Endothelial cell (in vitro differentiated cells): ENCODE measurements around the gene HDAC4. TPM values are rescaled to one million over a fixed set of nuclear protein-coding genes. Genes with fewer than 3 reads are reported as not detected.

Experiments
- DNase-seq: peaks from one replicate; pipeline ENCODE4 v3.0.0; 2021; ENCODE audit warnings: low spot score
- H3K27ac Mint-ChIP-seq: one replicate; pipeline ENCODE4 v1.8.0; 2021; ENCODE audit warnings: mixed read lengths, inconsistent platforms; ENCODE audit not compliant: unreplicated experiment
- H3K27me3 Mint-ChIP-seq: one replicate; pipeline ENCODE4 v1.8.0; 2021; ENCODE audit warnings: mild to moderate bottlenecking, moderate library complexity, mixed read lengths, inconsistent platforms; ENCODE audit not compliant: unreplicated experiment
- H3K36me3 Mint-ChIP-seq: one replicate; pipeline ENCODE4 v1.8.0; 2021; ENCODE audit warnings: mild to moderate bottlenecking, low read depth, mixed read lengths, inconsistent platforms; ENCODE audit not compliant: unreplicated experiment
- H3K4me1 Mint-ChIP-seq: one replicate; pipeline ENCODE4 v1.8.0; 2021; ENCODE audit warnings: mild to moderate bottlenecking, mixed read lengths, inconsistent platforms; ENCODE audit not compliant: unreplicated experiment
- H3K4me3 Mint-ChIP-seq: one replicate; pipeline ENCODE4 v1.8.0; 2021; ENCODE audit warnings: mild to moderate bottlenecking, mixed read lengths, inconsistent platforms; ENCODE audit not compliant: unreplicated experiment
- H3K9me3 Mint-ChIP-seq: one replicate; pipeline ENCODE4 v1.8.0; 2021; ENCODE audit warnings: mixed read lengths, inconsistent platforms; ENCODE audit not compliant: unreplicated experiment
- CTCF ChIP-seq: fragments of 200-600 bp; sonication (generic); IDR thresholded peaks from one replicate; pipeline ENCODE4 v1.5.0; 2021; ENCODE audit warnings: antibody characterized with exemption; ENCODE audit not compliant: unreplicated experiment
- total RNA-seq: library from RNA; stranded (reverse); fragmentation: NEBNext Ultra II Directional; extraction: Animal tissue kit (Norgen Biotek cat#: 25700); gene quantifications from one replicate; pipeline ENCODE4 v1.2.1, GENCODE V29; 2021; ENCODE audit not compliant: unreplicated experiment

HDAC4 gene
- total RNA-seq, 1 donor from 2014 or later, result 26.0 TPM

- Mint-ChIP-seq H3K27ac (no peak overlapping the region), H3K27me3 (no peaks in the 10 kb centered on the region)
These were observed 219.5 kb downstream of the HDAC4 start for GRCh38 chr2:239181074-239181902.

DNA sequence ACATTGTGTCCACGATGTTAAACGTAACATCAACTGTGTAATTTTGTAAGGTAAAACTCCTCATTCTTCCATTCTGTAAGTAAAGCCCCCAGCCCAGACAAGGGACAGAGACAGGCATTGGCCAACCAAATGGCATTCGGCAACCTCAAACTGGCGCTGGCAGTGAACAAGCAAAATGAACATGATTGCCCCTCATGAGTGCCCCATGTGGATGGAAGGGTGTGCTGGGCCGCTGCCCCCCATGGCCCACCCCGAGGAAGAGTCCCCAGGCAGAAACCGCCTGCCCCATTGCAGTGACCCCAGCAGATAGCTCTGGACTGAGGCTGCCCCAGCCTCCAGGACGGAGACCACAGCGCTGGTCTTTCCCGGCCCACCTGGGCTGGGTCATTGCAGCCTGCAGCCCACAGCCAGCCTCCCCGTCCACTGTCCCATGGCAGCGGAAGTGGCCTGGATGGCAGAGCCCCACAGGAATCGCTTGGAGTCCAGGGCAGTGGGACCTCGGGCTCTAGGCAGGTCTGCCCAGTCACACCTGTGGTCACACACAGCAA lies 220.2 kb downstream of the HDAC4 start:
- Mint-ChIP-seq H3K36me3 (peaks cover 39% of the 10 kb centered on the region), H3K27ac (no peak overlapping the region), H3K9me3 (no peaks in the 10 kb centered on the region), H3K27me3 (no peaks in the 10 kb centered on the region), H3K4me1 (no peaks in the 10 kb centered on the region), H3K4me3 (no peak overlapping the region)
- no peak for TF ChIP-seq CTCF
- DNase-seq, result no peak

More at GRCh38 chr2:239181074-239181902, 219.5 kb downstream of the HDAC4 start:
- H3K36me3 Mint-ChIP-seq, result peaks cover 35% of the 10 kb centered on the region
- no peak for TF ChIP-seq CTCF
- H3K4me3 Mint-ChIP-seq, result no peak overlapping the region
- no peaks in the 10 kb centered on the region for H3K4me1 Mint-ChIP-seq
- no peak for DNase-seq
- no peaks in the 10 kb centered on the region for H3K9me3 Mint-ChIP-seq

GRCh38 chr2:239179851-239180371 lies 220.9 kb downstream of the HDAC4 start:
- H3K9me3 Mint-ChIP-seq, result no peaks in the 10 kb centered on the region

DNA sequence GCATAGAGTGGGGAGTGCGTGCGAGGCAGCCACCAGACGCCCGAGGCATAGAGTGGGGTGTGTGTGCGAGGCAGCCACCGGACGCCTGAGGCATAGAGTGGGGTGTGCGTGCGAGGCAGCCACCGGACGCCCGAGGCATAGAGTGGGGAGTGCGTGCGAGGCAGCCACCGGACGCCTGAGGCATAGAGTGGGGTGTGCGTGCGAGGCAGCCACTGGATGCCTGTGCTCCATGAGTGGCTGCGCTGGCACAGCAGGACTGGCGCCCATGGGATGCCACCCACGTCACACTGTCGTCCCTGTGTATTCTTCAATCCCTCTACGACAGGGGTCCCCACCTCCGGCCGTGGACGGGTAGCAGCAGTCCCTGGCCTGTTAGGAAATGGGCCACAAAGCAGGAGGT lies 221.9 kb downstream of the HDAC4 start:
- Mint-ChIP-seq H3K4me1 (no peaks in the 10 kb centered on the region), H3K27ac (no peak overlapping the region), H3K4me3 (no peak overlapping the region)

More at GRCh38 chr2:239179851-239180371, 220.9 kb downstream of the HDAC4 start:
- TF ChIP-seq CTCF, result no peak
- Mint-ChIP-seq H3K36me3 (peaks cover 46% of the 10 kb centered on the region), H3K27me3 (no peaks in the 10 kb centered on the region), H3K27ac (no peak overlapping the region), H3K4me3 (no peak overlapping the region), H3K4me1 (no peaks in the 10 kb centered on the region)
- no peak for DNase-seq

More for the DNA sequence above, 221.9 kb downstream of the HDAC4 start:
- H3K27me3 Mint-ChIP-seq, result peaks cover under 1% of the 10 kb centered on the region
- H3K9me3 Mint-ChIP-seq, result peaks cover 4% of the 10 kb centered on the region
- no peak for DNase-seq
- TF ChIP-seq CTCF, result no peak
- peaks cover 56% of the 10 kb centered on the region for H3K36me3 Mint-ChIP-seq
